Stimulated activated CD4-positive, alpha-beta T cell treated with anti-CD3 and anti-CD28 coated beads, Interleukin-12 subunit alpha, Interleukin-12 subunit beta, amount 100 ng/mL, for 24 hours (primary cell): ENCODE data around the gene KIF14.
"Not testable (repeated sequence)": the region's sequence is repeated elsewhere in the genome, so short reads cannot be mapped to it uniquely, and the experiment has no call there.

Source experiments
- DNase-seq, 2 experiments: peaks; one replicate each; pipeline ENCODE4 v3.0.0-alpha.2; 2020; ENCODE audit warnings: low read depth in 2 of 2

Gene KIF14

GRCh38 chr1:200540281-200540680 is 80.3 kb downstream of the KIF14 start:
- DNase-seq, result no peak

GRCh38 chr1:200538179-200538578 is 82.4 kb downstream of the KIF14 start:
- no peak for DNase-seq

GRCh38 chr1:200535605-200536004 is 84.9 kb downstream of the KIF14 start:
- no peak for DNase-seq

- peak in 1 of 2 experiments; percentile 5 for DNase-seq
Measured at GRCh38 chr1:200530623-200531261, 89.8 kb downstream of the KIF14 start.

GRCh38 chr1:200528858-200529606 is 91.5 kb downstream of the KIF14 start:
- DNase-seq, result no peak

- no peak for DNase-seq
Measured at GRCh38 chr1:200527670-200528069, 92.9 kb downstream of the KIF14 start.

GRCh38 chr1:200526709-200527612 is 93.6 kb downstream of the KIF14 start:
- no peak for DNase-seq

- no peak for DNase-seq
Measured at GRCh38 chr1:200525090-200525987, 95.2 kb downstream of the KIF14 start.

- DNase-seq, result not testable (repeated sequence)
Measured at GRCh38 chr1:200524551-200524950, 96.0 kb downstream of the KIF14 start.

GRCh38 chr1:200524092-200524491 is 96.5 kb downstream of the KIF14 start:
- no peak for DNase-seq

- DNase-seq, result no peak
Measured at GRCh38 chr1:200520735-200521134, 99.8 kb downstream of the KIF14 start.

GRCh38 chr1:200518524-200518923 is 102.0 kb downstream of the KIF14 start:
- no peak for DNase-seq

- no peak for DNase-seq
Measured at GRCh38 chr1:200512191-200512590, 108.4 kb downstream of the KIF14 start.

GRCh38 chr1:200510228-200510623 is 110.3 kb downstream of the KIF14 start:
- DNase-seq, result peak; percentile 33 to 71

GRCh38 chr1:200506471-200506870 is 114.1 kb downstream of the KIF14 start:
- no peak for DNase-seq

GRCh38 chr1:200505257-200505656 is 115.3 kb downstream of the KIF14 start:
- no peak for DNase-seq
